Adipocyte (in vitro differentiated cells): ENCODE data around the gene PPIE.
"Not testable (repeated sequence)": the region's sequence is repeated elsewhere in the genome, so short reads cannot be mapped to it uniquely, and the experiment has no call there.

Source experiments
- DNase-seq: peaks from one replicate; pipeline ENCODE4 v3.0.0-alpha.2; 2015; ENCODE audit warnings: low read depth
- H3K27me3 ChIP-seq: replicated peaks from 2 replicates; pipeline ENCODE4 v1.7.0; 2013; ENCODE audit warnings: mild to moderate bottlenecking, low read length, moderate library complexity; ENCODE audit not compliant: control insufficient read depth, insufficient read depth
- H3K36me3 ChIP-seq: 2 replicates; pipeline ENCODE4 v1.7.0; 2013; ENCODE audit warnings: low read length, mild to moderate bottlenecking, moderate library complexity; ENCODE audit not compliant: control insufficient read depth, insufficient read depth, severe bottlenecking
- H3K4me1 ChIP-seq: 2 replicates; pipeline ENCODE4 v1.7.0; 2013; ENCODE audit warnings: mild to moderate bottlenecking, low read length, moderate library complexity; ENCODE audit not compliant: control insufficient read depth, insufficient read depth
- H3K4me3 ChIP-seq: 2 replicates; pipeline ENCODE4 v1.7.0; 2013; ENCODE audit warnings: mild to moderate bottlenecking, low read length, moderate library complexity
- H3K9ac ChIP-seq: 2 replicates; pipeline ENCODE4 v1.7.0; 2013; ENCODE audit warnings: mild to moderate bottlenecking, low read length, moderate library complexity
- H3K9me3 ChIP-seq: 2 replicates; pipeline ENCODE4 v1.7.0; 2013; ENCODE audit warnings: mild to moderate bottlenecking, low read length, moderate library complexity; ENCODE audit not compliant: control insufficient read depth

PPIE gene

DNA sequence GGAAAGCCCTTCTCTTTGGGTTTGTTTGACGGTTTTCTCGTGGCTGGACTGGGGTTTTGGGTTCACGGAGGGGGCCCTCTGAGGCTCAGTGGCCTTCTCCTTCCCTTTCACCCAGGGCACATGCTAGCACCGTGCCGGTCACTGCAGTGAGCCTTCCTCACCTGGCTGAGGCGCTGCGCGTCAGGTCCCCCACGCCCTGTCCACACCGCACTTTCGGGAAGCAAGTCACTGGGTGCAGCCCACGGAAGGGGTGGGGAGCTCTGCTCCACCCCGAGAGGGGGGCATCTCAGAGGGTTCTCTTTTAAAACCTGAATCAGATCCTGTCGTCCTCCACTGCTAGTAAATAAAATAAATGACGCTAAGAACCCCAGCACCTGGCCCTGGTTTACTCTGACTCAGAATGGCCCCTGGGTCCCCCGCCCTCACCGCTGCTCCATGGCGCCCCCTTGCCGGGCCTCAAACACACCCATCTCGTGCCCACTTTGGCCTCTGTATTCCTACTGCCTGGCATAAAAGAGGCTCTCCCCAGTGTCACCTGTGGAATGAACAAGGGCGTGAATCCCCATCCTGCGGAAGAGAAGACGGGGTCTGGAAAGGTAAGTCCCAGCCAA, 34.8 kb downstream of the PPIE start:
- not testable (repeated sequence) for DNase-seq, H3K9ac ChIP-seq, H3K9me3 ChIP-seq, H3K36me3 ChIP-seq, H3K27me3 ChIP-seq, H3K4me3 ChIP-seq, H3K4me1 ChIP-seq

DNA sequence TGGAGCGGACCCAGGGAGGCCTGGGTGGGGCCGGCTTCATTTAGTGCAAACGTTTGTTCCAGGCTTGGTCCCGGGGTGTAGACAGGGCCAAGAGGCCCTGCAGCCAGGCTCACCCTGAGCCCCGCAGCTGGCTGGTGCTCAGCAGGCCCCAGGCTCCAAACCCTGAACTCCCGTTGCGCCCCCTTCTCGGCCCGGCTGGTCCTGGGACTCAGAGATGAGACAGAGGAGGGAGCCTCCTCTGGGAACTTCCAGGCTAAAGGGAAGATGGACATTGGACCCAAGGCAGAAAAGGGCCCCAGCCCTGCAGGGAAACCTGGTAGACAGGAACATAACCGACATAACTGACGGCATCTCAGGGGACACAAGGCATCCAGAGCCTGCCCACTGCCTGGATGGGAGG, 36.5 kb downstream of the PPIE start:
- H3K36me3 ChIP-seq: not testable (repeated sequence)

DNA sequence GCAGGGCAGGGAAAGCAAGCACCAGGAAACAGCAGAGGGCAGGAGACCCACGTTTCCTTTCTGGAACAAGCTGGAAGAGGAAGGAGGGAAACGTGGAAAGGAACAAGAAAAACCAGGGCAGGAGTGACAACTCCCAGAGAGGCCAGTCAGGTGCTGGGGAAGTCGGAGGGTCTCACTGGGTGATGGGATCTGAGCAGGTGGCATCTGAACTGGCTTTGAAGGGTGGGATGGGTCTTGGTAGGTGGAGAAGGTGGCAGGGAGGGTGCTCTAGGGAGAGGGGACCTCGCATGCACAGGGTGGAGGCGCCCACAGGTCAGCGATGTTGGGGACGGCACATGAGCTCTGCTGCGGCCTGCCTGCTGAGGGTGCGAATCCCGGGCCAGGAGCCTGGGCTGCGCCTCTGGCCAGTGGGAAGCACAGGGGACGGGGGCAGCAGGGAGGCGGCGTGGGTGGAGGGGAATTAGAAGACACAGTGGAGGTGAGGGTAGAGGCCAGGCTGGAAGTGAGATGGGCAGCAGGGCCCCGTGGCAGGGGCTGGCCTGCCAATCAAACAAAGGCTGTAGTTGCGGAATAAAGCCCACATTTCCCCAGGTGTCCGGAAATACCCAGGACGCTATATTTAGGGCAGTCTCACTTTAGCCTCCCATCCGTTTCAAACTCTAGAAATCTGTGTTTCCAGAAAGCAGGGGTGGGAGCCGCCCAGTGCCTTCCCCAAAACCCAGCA, 37.2 kb downstream of the PPIE start:
- H3K4me3 ChIP-seq, H3K4me1 ChIP-seq, DNase-seq, H3K9me3 ChIP-seq, H3K36me3 ChIP-seq, H3K9ac ChIP-seq: not testable (repeated sequence)
- peaks cover 18% of the 10 kb centered on the region for H3K27me3 ChIP-seq

More for the DNA sequence above, 36.5 kb downstream of the PPIE start:
- not testable (repeated sequence) for H3K9me3 ChIP-seq, H3K4me3 ChIP-seq, H3K9ac ChIP-seq, DNase-seq, H3K4me1 ChIP-seq
- H3K27me3 ChIP-seq: peaks cover 11% of the 10 kb centered on the region

DNA sequence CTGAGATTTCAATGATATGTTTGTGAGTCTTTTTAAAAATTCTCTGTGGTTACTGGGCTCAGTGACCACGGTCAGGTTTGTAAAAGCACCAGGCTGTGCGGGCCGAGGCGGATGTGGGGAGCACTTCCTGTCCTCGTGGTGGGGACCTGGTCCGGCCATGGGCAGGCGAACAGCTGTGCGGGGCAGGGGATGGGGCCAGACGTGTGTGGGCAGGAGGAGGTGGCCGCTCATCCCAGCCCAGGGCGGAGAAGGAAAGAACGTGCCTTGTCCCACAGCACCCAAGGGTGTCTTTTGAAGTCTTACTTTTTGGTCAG, 37.7 kb downstream of the PPIE start:
- H3K9me3 ChIP-seq: no peaks in the 10 kb centered on the region
- H3K4me3 ChIP-seq: no peak overlapping the region
- no peaks in the 10 kb centered on the region for H3K36me3 ChIP-seq
- DNase-seq: no peak
- no peak overlapping the region for H3K9ac ChIP-seq
- H3K27me3 ChIP-seq: peaks cover 22% of the 10 kb centered on the region
- H3K4me1 ChIP-seq: no peaks in the 10 kb centered on the region

GRCh38 chr1:39776886-39777285, 38.2 kb downstream of the PPIE start:
- DNase-seq: no peak
- Histone ChIP-seq H3K4me3 (no peak overlapping the region), H3K27me3 (peaks cover 26% of the 10 kb centered on the region), H3K9me3 (no peaks in the 10 kb centered on the region), H3K4me1 (no peaks in the 10 kb centered on the region), H3K9ac (no peak overlapping the region), H3K36me3 (no peaks in the 10 kb centered on the region)

GRCh38 chr1:39777306-39777705, 38.6 kb downstream of the PPIE start:
- Histone ChIP-seq H3K4me1 (no peaks in the 10 kb centered on the region), H3K27me3 (peaks cover 26% of the 10 kb centered on the region), H3K9me3 (no peaks in the 10 kb centered on the region), H3K36me3 (no peaks in the 10 kb centered on the region), H3K4me3 (no peak overlapping the region), H3K9ac (no peak overlapping the region)
- no peak for DNase-seq

DNA sequence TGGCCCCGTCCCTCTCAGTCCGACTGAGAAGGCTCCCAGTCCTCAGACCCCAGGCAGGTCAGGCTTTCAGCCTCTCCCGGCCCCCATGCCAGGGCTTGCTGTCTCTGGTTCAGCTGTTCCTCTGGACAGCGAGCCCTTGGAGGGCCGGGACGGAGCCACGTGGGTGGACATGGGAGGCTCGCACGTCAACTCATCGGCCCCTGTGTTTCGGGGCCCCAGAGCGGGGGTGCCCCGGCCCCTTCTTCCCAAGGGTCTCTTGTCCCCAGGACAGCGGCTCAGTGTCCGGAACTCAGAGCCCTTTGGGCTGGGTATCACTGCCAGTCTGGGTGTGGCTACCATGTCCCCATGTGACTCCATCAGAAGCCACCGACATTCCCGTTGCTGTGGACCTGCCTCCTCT, 39.2 kb downstream of the PPIE start:
- not testable (repeated sequence) for H3K36me3 ChIP-seq, H3K9ac ChIP-seq, DNase-seq, H3K4me3 ChIP-seq, H3K9me3 ChIP-seq, H3K4me1 ChIP-seq
- H3K27me3 ChIP-seq: peaks cover 30% of the 10 kb centered on the region

DNA sequence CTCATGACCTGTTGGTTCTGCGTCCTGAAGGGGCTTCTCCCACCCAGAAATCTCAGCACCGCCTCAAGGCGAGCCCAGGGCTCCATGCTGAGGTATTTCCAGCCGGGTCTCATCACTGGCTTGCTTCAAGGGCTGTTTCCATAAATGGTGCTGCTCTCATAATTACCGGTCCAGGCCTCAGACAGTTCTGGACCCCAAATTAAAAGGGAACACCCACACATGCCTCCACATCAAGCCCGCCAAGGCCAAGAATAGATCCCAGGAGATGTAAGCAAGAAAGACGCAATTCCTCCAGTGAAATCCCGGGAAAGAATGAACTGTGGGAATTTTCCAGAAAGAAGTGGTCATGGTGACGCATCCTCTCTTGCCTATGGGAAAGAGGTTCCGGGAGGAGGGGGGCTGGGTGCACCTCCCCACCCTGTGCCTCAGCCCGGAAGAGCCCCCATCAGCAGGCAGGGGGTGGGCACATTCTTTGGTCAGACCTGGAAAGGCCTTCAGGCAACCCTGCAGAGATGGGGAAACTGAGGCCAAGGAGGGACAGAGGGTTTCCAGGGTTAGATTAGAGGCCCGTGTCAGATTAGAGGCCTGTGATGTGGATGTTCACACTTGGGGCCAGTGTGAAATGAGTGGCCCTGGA, 39.9 kb downstream of the PPIE start:
- not testable (repeated sequence) for DNase-seq, H3K4me1 ChIP-seq, H3K36me3 ChIP-seq, H3K9me3 ChIP-seq, H3K9ac ChIP-seq, H3K4me3 ChIP-seq
- H3K27me3 ChIP-seq: peaks cover 37% of the 10 kb centered on the region

- no peaks in the 10 kb centered on the region for H3K4me1 ChIP-seq
- H3K9ac ChIP-seq: no peak overlapping the region
- H3K27me3 ChIP-seq: peaks cover 41% of the 10 kb centered on the region
Measured at GRCh38 chr1:39779137-39779536, 40.5 kb downstream of the PPIE start.

GRCh38 chr1:39779821-39780220, 41.1 kb downstream of the PPIE start:
- DNase-seq: no peak
- Histone ChIP-seq H3K27me3 (peaks cover 41% of the 10 kb centered on the region), H3K36me3 (no peaks in the 10 kb centered on the region), H3K4me3 (no peak overlapping the region), H3K9me3 (no peaks in the 10 kb centered on the region), H3K4me1 (no peaks in the 10 kb centered on the region), H3K9ac (no peak overlapping the region)

More at GRCh38 chr1:39779137-39779536, 40.5 kb downstream of the PPIE start:
- H3K4me3 ChIP-seq: no peak overlapping the region
- DNase-seq: no peak
- no peaks in the 10 kb centered on the region for H3K36me3 ChIP-seq
- no peaks in the 10 kb centered on the region for H3K9me3 ChIP-seq

- H3K9ac ChIP-seq: no peak overlapping the region
Measured at GRCh38 chr1:39781349-39781715, 42.6 kb downstream of the PPIE start.

More at GRCh38 chr1:39781349-39781715, 42.6 kb downstream of the PPIE start:
- Histone ChIP-seq H3K4me1 (no peaks in the 10 kb centered on the region), H3K4me3 (no peak overlapping the region), H3K9me3 (no peaks in the 10 kb centered on the region), H3K27me3 (peaks cover 41% of the 10 kb centered on the region), H3K36me3 (no peaks in the 10 kb centered on the region)
- DNase-seq: no peak
